SK-N-SH (cell line): ENCODE measurements around the gene STARD8. TPM values are rescaled to one million over a fixed set of nuclear protein-coding genes. Genes with fewer than 3 reads are reported as not detected.
"Not testable (repeated sequence)": the region's sequence is repeated elsewhere in the genome, so short reads cannot be mapped to it uniquely, and the experiment has no call there.

Experiments used
- CTCF ChIA-PET: fragments of 300-600, 350-600 bp; formaldehyde crosslinking; extraction: SDS; loops from one replicate; lab custom pipeline; 2021; lab: Yijun Ruan, JAX
- POLR2A ChIA-PET: fragments of 350-600 bp; sonication (Branson Sonifier 250); formaldehyde crosslinking; extraction: SDS; loops from one replicate; lab custom pipeline; 2020; ENCODE audit warnings: antibody characterized with exemption, inconsistent platforms; lab: Yijun Ruan, JAX
- DNase-seq: peaks from one replicate; pipeline ENCODE4 v3.0.0; 2012
- H2AFZ ChIP-seq: fragments of 200-600 bp; sonication (generic); 2 replicates; pipeline ENCODE4 v1.8.1; 2016; ENCODE audit warnings: antibody characterized with exemption, mild to moderate bottlenecking, low read depth
- H3F3A ChIP-seq: fragments of 200-600 bp; sonication (generic); replicated peaks from 2 replicates; pipeline ENCODE3; 2016; ENCODE audit warnings: antibody characterized with exemption, mild to moderate bottlenecking; ENCODE audit not compliant: insufficient read depth
- H3K27ac ChIP-seq, 2 experiments: fragments of 200-500 bp in 1 of 2; fragments of 200-600 bp in 1 of 2; sonication (Bioruptor generic) in 1 of 2; sonication (generic), shearing (Covaris generic) in 1 of 2; 2 replicates each; pipeline versions ENCODE4 v1.5.1 to v1.6.1; 2014 to 2016; ENCODE audit warnings: low read depth in 2 of 2, inconsistent platforms in 1 of 2, low read length in 1 of 2, mild to moderate bottlenecking in 1 of 2, mixed read lengths in 1 of 2
- H3K27me3 ChIP-seq: fragments of 200-600 bp; sonication (generic), shearing (Covaris generic); 2 replicates; pipeline ENCODE4 v1.6.1; 2016; ENCODE audit warnings: mixed run types; ENCODE audit not compliant: insufficient read depth
- H3K36me3 ChIP-seq, 2 experiments: fragments of 200-500 bp in 1 of 2; fragments of 200-600 bp in 1 of 2; sonication (Bioruptor generic) in 1 of 2; sonication (generic) in 1 of 2; replicated peaks in 1 of 2; 2 replicates each; pipeline versions ENCODE3 to v1.5.1; 2014 to 2016; ENCODE audit warnings: low read length in 1 of 2, mild to moderate bottlenecking in 1 of 2; ENCODE audit not compliant: insufficient read depth in 2 of 2, control insufficient read depth in 1 of 2
- H3K4me1 ChIP-seq, 2 experiments: fragments of 200-500 bp in 1 of 2; fragments of 200-600 bp in 1 of 2; sonication (Bioruptor generic) in 1 of 2; sonication (generic), shearing (Covaris generic) in 1 of 2; 2 replicates each; pipeline versions ENCODE4 v1.5.1 to v1.6.1; 2014 to 2016; ENCODE audit warnings: low read depth in 1 of 2, low read length in 1 of 2, mixed run types in 1 of 2; ENCODE audit not compliant: insufficient read depth in 2 of 2, control insufficient read depth in 1 of 2
- H3K4me2 ChIP-seq: fragments of 200-600 bp; sonication (generic), shearing (Covaris generic); 2 replicates; pipeline ENCODE4 v1.6.1; 2017; ENCODE audit warnings: mixed run types
- H3K4me3 ChIP-seq, 2 experiments: fragments of 200-500 bp in 1 of 2; fragments of 200-600 bp in 1 of 2; sonication (Bioruptor generic) in 1 of 2; sonication (generic), shearing (Covaris generic) in 1 of 2; 2 replicates each; pipeline versions ENCODE4 v1.5.1 to v1.8.1; 2014 to 2016; ENCODE audit warnings: low read depth in 2 of 2, inconsistent platforms in 1 of 2, low read length in 1 of 2, mild to moderate bottlenecking in 1 of 2, mixed read lengths in 1 of 2, moderate library complexity in 1 of 2
- H3K79me2 ChIP-seq: fragments of 200-600 bp; sonication (generic); 2 replicates; pipeline ENCODE4 v1.8.1; 2017; ENCODE audit warnings: mild to moderate bottlenecking; ENCODE audit not compliant: insufficient read depth
- H3K9ac ChIP-seq: fragments of 200-600 bp; sonication (generic); 2 replicates; pipeline ENCODE4 v1.6.1; 2017; ENCODE audit warnings: mixed run types
- H3K9me2 ChIP-seq: fragments of 200-600 bp; sonication (generic); 2 replicates; pipeline ENCODE4 v1.6.1; 2017; ENCODE audit warnings: mixed run types
- H3K9me3 ChIP-seq: fragments of 200-600 bp; sonication (generic); 2 replicates; pipeline ENCODE4 v1.6.1; 2017; ENCODE audit warnings: mixed run types, mild to moderate bottlenecking, moderate library complexity
- H4K20me1 ChIP-seq: fragments of 200-600 bp; sonication (generic); 2 replicates; pipeline ENCODE4 v1.6.1; 2017; ENCODE audit warnings: mild to moderate bottlenecking, mixed run types; ENCODE audit not compliant: insufficient read depth
- CHD2 ChIP-seq: fragments of 150-350 bp; IDR thresholded peaks from 2 replicates; pipeline ENCODE4 v1.6.1; 2018; ENCODE audit warnings: low read length; ENCODE audit not compliant: partially characterized antibody
- EZH2phosphoT487 ChIP-seq: fragments of 200-600 bp; sonication (generic); IDR thresholded peaks from 2 replicates; pipeline ENCODE4 v1.6.1; 2017; ENCODE audit warnings: low read depth, mixed run types, mild to moderate bottlenecking, antibody characterized with exemption, moderate library complexity, borderline replicate concordance
- FOXJ3 ChIP-seq: sonication (generic); formaldehyde crosslinking; IDR thresholded peaks from 2 replicates; pipeline ENCODE4 v1.5.1; 2020; ENCODE audit warnings: mild to moderate bottlenecking, missing genetic modification reagents
- GABPA ChIP-seq: IDR thresholded peaks from 2 replicates; pipeline ENCODE4 v1.4.0; 2012; ENCODE audit warnings: low read depth, mild to moderate bottlenecking
- JUND ChIP-seq: IDR thresholded peaks from 2 replicates; pipeline ENCODE4 v1.4.0; 2012
- MEF2A ChIP-seq: IDR thresholded peaks from 2 replicates; pipeline ENCODE4 v1.4.0; 2012; ENCODE audit warnings: low read depth, borderline replicate concordance
- MXI1 ChIP-seq: IDR thresholded peaks from 2 replicates; pipeline ENCODE4 v1.6.1; 2012; ENCODE audit warnings: mild to moderate bottlenecking, low read depth, low read length, improper control_type of control experiment
- POLR2AphosphoS5 ChIP-seq: IDR thresholded peaks from 2 replicates; pipeline ENCODE4 v1.6.1; 2012; ENCODE audit warnings: low read depth, low read length
- RCOR1 ChIP-seq: fragments of 150-350 bp; IDR thresholded peaks from 2 replicates; pipeline ENCODE4 v1.6.1; 2017; ENCODE audit warnings: antibody characterized with exemption, low read length
- RFX5 ChIP-seq: IDR thresholded peaks from 2 replicates; pipeline ENCODE4 v1.6.1; 2012; ENCODE audit warnings: mild to moderate bottlenecking, improper control_type of control experiment, low read length
- RXRA ChIP-seq: IDR thresholded peaks from 2 replicates; pipeline ENCODE4 v1.4.0; 2012; ENCODE audit warnings: low read depth, mild to moderate bottlenecking, borderline replicate concordance
- SIN3A ChIP-seq: IDR thresholded peaks from 2 replicates; pipeline ENCODE4 v1.6.1; 2012; ENCODE audit warnings: low read depth, mild to moderate bottlenecking, low read length, moderate library complexity, borderline replicate concordance
- TEAD4 ChIP-seq: IDR thresholded peaks from 2 replicates; pipeline ENCODE4 v1.4.0; 2012; ENCODE audit warnings: mild to moderate bottlenecking, borderline replicate concordance; ENCODE audit not compliant: insufficient read depth
- WGBS: methylation state at CpG from one replicate; pipeline ENCODE4 v1.1.6; 2017; ENCODE audit warnings: low lambda C conversion rate; 5-methylcytosine and 5-hydroxymethylcytosine counted together
- polyA plus RNA-seq, 3 experiments: library from polyadenylated mRNA; depleted of rRNA; stranded (reverse); fragments of >200 nt; gene quantifications; 2 replicates each; pipeline ENCODE4 v1.2.3, GENCODE V29; 2012

Gene STARD8
- polyA plus RNA-seq, 1 of the 3 experiments (the other 2 are of a cell fraction): 2.6 TPM

DNA sequence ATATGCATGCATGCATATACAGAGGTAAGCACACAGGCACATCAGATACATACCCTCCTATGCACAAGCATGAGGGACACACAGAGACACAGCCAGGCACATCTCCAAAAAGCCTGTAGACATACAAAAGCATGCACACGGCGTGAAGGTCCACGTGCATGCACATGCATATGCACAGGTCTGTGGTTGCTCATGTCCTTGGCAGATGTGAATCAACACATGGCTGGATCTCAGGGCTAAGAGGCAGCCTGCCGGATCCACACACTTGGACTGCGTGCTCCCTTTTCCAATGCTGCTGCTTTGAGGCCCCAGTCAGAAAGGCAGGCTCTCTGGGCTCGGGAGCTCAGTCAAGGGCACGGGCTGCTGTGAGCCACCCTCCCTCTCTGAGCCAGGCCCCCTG lies 3.6 kb downstream of the STARD8 start:
- H3K27ac ChIP-seq: no peak overlapping the region
- H3K9ac ChIP-seq: no peak overlapping the region
- CTCF ChIA-PET: no interaction called here
- no peaks in the 10 kb centered on the region for H3K9me2 ChIP-seq
- H3K79me2 ChIP-seq: 0 out of 2 replicates have a peak, but pooled peaks cover 6% of the 10 kb centered on the region
- H3K4me1 ChIP-seq: no peaks in the 10 kb centered on the region
- no peak overlapping the region for H3K4me3 ChIP-seq
- no peak overlapping the region for H2AFZ ChIP-seq
- H3K9me3 ChIP-seq: no peaks in the 10 kb centered on the region
- no peak for DNase-seq
- no peaks in the 10 kb centered on the region for H4K20me1 ChIP-seq
- H3K4me2 ChIP-seq: no peak overlapping the region
- H3K27me3 ChIP-seq: no peaks in the 10 kb centered on the region
- POLR2A ChIA-PET: no interaction called here
- WGBS: no CpG with 5 or more reads among the region's 7 CpGs
- no peaks in the 10 kb centered on the region for H3F3A ChIP-seq
- TF ChIP-seq FOXJ3 (CRISPR knock-in tag): no peak
- TF ChIP-seq RFX5: no peak
- TF ChIP-seq CHD2: no peak
- no peak for TF ChIP-seq POLR2AphosphoS5
- H3K36me3 ChIP-seq: no peaks in the 10 kb centered on the region

DNA sequence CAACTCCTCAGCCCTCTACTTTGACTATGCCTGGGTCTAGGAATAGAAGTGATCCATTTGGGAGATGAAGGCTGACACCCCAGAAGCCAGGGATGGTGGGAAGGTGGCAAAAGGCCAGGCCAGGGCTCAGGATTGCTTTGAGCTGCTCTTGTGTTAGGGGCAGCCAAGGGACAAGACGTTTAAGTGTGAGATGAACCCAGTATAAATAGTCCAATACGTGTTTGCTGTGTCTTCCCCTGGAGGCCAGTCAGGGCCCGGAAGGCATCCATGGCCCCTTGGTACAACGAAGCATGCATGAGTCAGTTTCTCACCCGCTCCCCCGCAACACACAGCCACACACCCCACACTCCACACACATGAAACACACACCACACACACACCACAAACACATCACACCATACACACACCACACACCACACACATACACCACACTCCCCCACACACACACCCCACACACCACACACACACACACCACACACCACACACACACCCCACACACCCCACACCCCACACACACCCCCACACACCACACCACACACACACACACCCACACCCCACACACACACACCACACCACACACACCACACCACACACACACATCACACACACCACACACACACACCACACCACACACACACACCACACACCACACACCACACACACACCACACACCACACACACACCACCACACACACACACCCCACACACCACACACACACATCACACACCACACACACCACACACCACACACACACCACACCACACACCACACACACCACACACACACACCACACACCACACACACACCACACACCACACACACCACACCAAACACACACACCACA lies 5.1 kb downstream of the STARD8 start:
- ChIA-PET POLR2A (interaction anchor here (0.7 kb wide), 1 partner anchor 26 kb away, joined by 3 read pairs; no protein-coding TSS in a partner anchor), CTCF (no interaction called here)
- Histone ChIP-seq H2AFZ (no peak overlapping the region), H3K9me2 (no peaks in the 10 kb centered on the region), H3K36me3 (no peaks in the 10 kb centered on the region), H3K27me3 (no peaks in the 10 kb centered on the region), H3K9me3 (no peaks in the 10 kb centered on the region), H3K4me3 (no peak overlapping the region), H3K4me1 (no peaks in the 10 kb centered on the region), H3K4me2 (no peak overlapping the region), H3K79me2 (0 out of 2 replicates have a peak, but pooled peaks cover 6% of the 10 kb centered on the region), H3K27ac (no peak overlapping the region), H3F3A (no peaks in the 10 kb centered on the region), H3K9ac (no peak overlapping the region), H4K20me1 (no peaks in the 10 kb centered on the region)
- 65% methylated on average over 6 of the region's 6 CpGs for WGBS
- DNase-seq: peak; percentile 29
- TF ChIP-seq MXI1: no peak
- TF ChIP-seq EZH2phosphoT487: no peak
- no peak for TF ChIP-seq JUND
- TF ChIP-seq GABPA: no peak
- TF ChIP-seq CHD2: no peak
- TF ChIP-seq MEF2A: no peak
- no peak for TF ChIP-seq POLR2AphosphoS5
- no peak for TF ChIP-seq SIN3A
- no peak for TF ChIP-seq TEAD4
- TF ChIP-seq, all 33 proteins: peak for 0

DNA sequence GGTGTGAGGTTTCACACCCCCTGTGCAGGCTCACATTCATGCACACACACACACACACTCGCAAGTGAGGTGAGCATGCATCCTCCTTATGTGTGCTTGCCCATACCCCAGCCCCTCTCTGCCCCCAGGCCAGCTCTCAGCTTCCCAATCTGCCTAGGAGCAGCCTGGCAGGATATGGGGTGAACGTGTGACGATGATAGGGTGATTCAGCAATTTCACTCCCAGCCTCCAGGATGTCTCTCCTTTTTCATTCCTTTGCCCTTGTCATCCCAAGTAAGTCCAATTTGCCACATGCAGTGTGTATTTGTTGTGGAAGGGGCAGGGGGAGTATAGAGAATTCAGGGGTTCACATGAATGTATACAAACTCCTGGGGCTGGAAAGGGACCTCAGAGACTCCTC lies 7.2 kb downstream of the STARD8 start:
- H3K36me3 ChIP-seq: no peaks in the 10 kb centered on the region
- no peak overlapping the region for H3K4me3 ChIP-seq
- TF ChIP-seq RXRA (no peak), RCOR1 (no peak)
- H3K4me2 ChIP-seq: no peak overlapping the region
- no peak overlapping the region for H3K27ac ChIP-seq
- DNase-seq: no peak
- no peaks in the 10 kb centered on the region for H4K20me1 ChIP-seq
- no peaks in the 10 kb centered on the region for H3F3A ChIP-seq
- CTCF ChIA-PET: no interaction called here
- H3K9me2 ChIP-seq: no peaks in the 10 kb centered on the region
- no peak overlapping the region for H2AFZ ChIP-seq
- 48% methylated on average over 3 of the region's 3 CpGs for WGBS
- no peaks in the 10 kb centered on the region for H3K27me3 ChIP-seq
- no peaks in the 10 kb centered on the region for H3K4me1 ChIP-seq
- POLR2A ChIA-PET: no interaction called here
- no peaks in the 10 kb centered on the region for H3K9me3 ChIP-seq
- H3K9ac ChIP-seq: no peak overlapping the region
- 0 out of 2 replicates have a peak, but pooled peaks cover under 1% of the 10 kb centered on the region for H3K79me2 ChIP-seq

- DNase-seq, CTCF ChIA-PET: not testable (repeated sequence)
Observed at GRCh38 chrX:68656473-68656872, 9.0 kb downstream of the STARD8 start.

More at GRCh38 chrX:68656473-68656872, 9.0 kb downstream of the STARD8 start:
- H3K36me3 ChIP-seq, H3K4me3 ChIP-seq, H3K27me3 ChIP-seq, H3K9me2 ChIP-seq, H3K79me2 ChIP-seq, H3K9ac ChIP-seq, H3K9me3 ChIP-seq, H3F3A ChIP-seq, H2AFZ ChIP-seq, H4K20me1 ChIP-seq, H3K4me2 ChIP-seq, H3K27ac ChIP-seq, H3K4me1 ChIP-seq, POLR2A ChIA-PET: not testable (repeated sequence)
- 62% methylated on average over 4 of the region's 4 CpGs for WGBS
